K562 (cell line): ENCODE results near the gene ACTR5. TPM values are rescaled to one million over a fixed set of nuclear protein-coding genes. Genes with fewer than 3 reads are reported as not detected.
A peak's percentile ranks its signal among the peaks of the same experiment; 100 is the strongest.

Source experiments
- E2F5 ChIP-seq: sonication (generic); formaldehyde crosslinking; IDR thresholded peaks from 2 replicates; pipeline ENCODE4 v1.8.0; 2022; ENCODE audit warnings: mild to moderate bottlenecking, missing genetic modification reagents
- FOXP1 ChIP-seq: sonication (generic); formaldehyde crosslinking; IDR thresholded peaks from 2 replicates; pipeline ENCODE4 v1.8.0; 2022; ENCODE audit warnings: mild to moderate bottlenecking, missing genetic modification reagents
- FOXP4 ChIP-seq: sonication (generic); formaldehyde crosslinking; IDR thresholded peaks from 2 replicates; pipeline ENCODE4 v1.8.0; 2022; ENCODE audit warnings: mild to moderate bottlenecking, missing genetic modification reagents, borderline replicate concordance
- HDAC3 ChIP-seq: fragments of 450-650 bp; IDR thresholded peaks from 2 replicates; pipeline ENCODE4 v1.6.1; 2018; ENCODE audit warnings: borderline replicate concordance, mild to moderate bottlenecking, moderate library complexity; ENCODE audit not compliant: partially characterized antibody
- JUNB ChIP-seq: fragments of 450-650 bp; formaldehyde crosslinking; conservative IDR thresholded peaks from 2 replicates; pipeline ENCODE4 v1.4.0; 2020; ENCODE audit warnings: mild to moderate bottlenecking
- MAZ ChIP-seq, 2 experiments: fragments of 450-650 bp in 1 of 2; sonication (generic) in 1 of 2; formaldehyde crosslinking; IDR thresholded peaks in 1 of 2; conservative IDR thresholded peaks in 1 of 2; 2 replicates each; pipeline versions ENCODE4 v1.4.0 to v1.5.0; 2020; ENCODE audit warnings: mild to moderate bottlenecking in 1 of 2, missing genetic modification reagents in 1 of 2
- MCM2 ChIP-seq: fragments of 450-650 bp; IDR thresholded peaks from 2 replicates; pipeline ENCODE4 v1.6.1; 2017; ENCODE audit warnings: low read depth, mild to moderate bottlenecking
- MTA3 ChIP-seq: fragments of 450-650 bp; formaldehyde crosslinking; IDR thresholded peaks from 2 replicates; pipeline ENCODE4 v1.6.1; 2017; ENCODE audit warnings: mild to moderate bottlenecking, borderline replicate concordance
- OTX1 ChIP-seq: fragments of 450-650 bp; formaldehyde crosslinking; IDR thresholded peaks from 2 replicates; pipeline ENCODE4 v1.4.0; 2022; ENCODE audit warnings: mild to moderate bottlenecking
- TOE1 ChIP-seq, 2 experiments: fragments of 450-650 bp in 1 of 2; sonication (generic) in 1 of 2; formaldehyde crosslinking in 1 of 2; IDR thresholded peaks; 2 replicates each; pipeline versions ENCODE4 v1.7.1 to v1.8.0; 2016 to 2022; ENCODE audit warnings: borderline replicate concordance in 2 of 2, mild to moderate bottlenecking in 2 of 2, antibody characterized with exemption in 1 of 2, inconsistent platforms in 1 of 2, low read depth in 1 of 2, missing genetic modification reagents in 1 of 2, moderate library complexity in 1 of 2
- U2AF2 ChIP-seq: fragments of 200-400 bp; formaldehyde crosslinking; optimal IDR thresholded peaks from 2 replicates; pipeline ENCODE3; 2017; ENCODE audit warnings: low read depth, mild to moderate bottlenecking, low read length
- USF1 ChIP-seq: sonication (generic); formaldehyde crosslinking; IDR thresholded peaks from 2 replicates; pipeline ENCODE4 v1.9.0; 2022; ENCODE audit warnings: mild to moderate bottlenecking, missing genetic modification reagents
- ZBTB49 ChIP-seq: sonication (generic); formaldehyde crosslinking; IDR thresholded peaks from 2 replicates; pipeline ENCODE4 v1.8.0; 2022; ENCODE audit warnings: missing genetic modification reagents, mild to moderate bottlenecking, borderline replicate concordance
- ZC3H11A ChIP-seq: IDR thresholded peaks from 2 replicates; pipeline ENCODE4 v1.6.1; 2012; ENCODE audit warnings: low read depth, low read length, improper control_type of control experiment
- ZNF398 ChIP-seq: fragments of 250-450 bp; sonication (Bioruptor Pico); IDR thresholded peaks from 2 replicates; pipeline ENCODE4 v1.8.0; 2021; ENCODE audit warnings: moderate library complexity, mild to moderate bottlenecking, inconsistent platforms
- ZNF695 ChIP-seq: fragments of 450-650 bp; formaldehyde crosslinking; IDR thresholded peaks from 2 replicates; pipeline ENCODE4 v1.4.0; 2020; ENCODE audit warnings: mild to moderate bottlenecking, moderate library complexity
- ZNF707 ChIP-seq: fragments of 250-450 bp; sonication (Bioruptor Pico); conservative IDR thresholded peaks from 2 replicates; pipeline ENCODE4 v1.8.0; 2022; ENCODE audit warnings: inconsistent platforms, mild to moderate bottlenecking, moderate library complexity
- ZNF76 ChIP-seq: fragments of 250-450 bp; sonication (Bioruptor Pico); IDR thresholded peaks from 2 replicates; pipeline ENCODE4 v1.4.0; 2020; ENCODE audit warnings: mild to moderate bottlenecking, moderate library complexity, borderline replicate concordance
- polyA plus RNA-seq, 8 experiments: library from polyadenylated mRNA; depleted of rRNA in 4 of 8; stranded (reverse) in 5 of 8; unstranded in 3 of 8; fragments of >200 nt; fragmentation: Nextera tagmentation in 2 of 8; fragmentation: Illumina TruSeq in 1 of 8; extraction: Ambion mirVana in 2 of 8; extraction: Trizol in 1 of 8; gene quantifications; 2 replicates each; pipeline versions ENCODE4 v1.2.1 to v1.2.3, GENCODE V29; 2011 to 2014; ENCODE audit warnings: inconsistent platforms in 1 of 8, missing spikeins in 1 of 8
- total RNA-seq, 7 experiments: library from RNA; depleted of rRNA in 6 of 7; stranded (reverse); fragments of >200 nt in 6 of 7; fragmentation: Illumina TruSeq in 2 of 7; extraction: Trizol in 2 of 7; gene quantifications; 2 replicates each; pipeline versions ENCODE4 v1.2.1 to v1.2.3, GENCODE V29; 2011 to 2021; ENCODE audit warnings: low replicate concordance in 1 of 7

Gene ACTR5
- total and polyA plus RNA-seq, 9 of the 15 experiments (the other 6 are each of a cell fraction or from before 2014, with no cell fraction given): 0.93 to 18.8 (median 12.9) TPM

- TF ChIP-seq ZNF398 (CRISPR knock-in tag) (no peak), ZNF76 (no peak), E2F5 (CRISPR knock-in tag) (0 out of 2 replicates have a peak, but pooled peaks have one; percentile 41), ZC3H11A (no peak), FOXP4 (no peak), MCM2 (no peak), U2AF2 (no peak), ZBTB49 (CRISPR knock-in tag) (no peak), MAZ (CRISPR knock-in tag; conservative IDR thresholded peaks at IDR 0.05 in 1 of 2, IDR thresholded peaks at IDR 0.05 in 1 of 2) (peak; percentile 82 to 90), HDAC3 (no peak), USF1 (CRISPR knock-in tag) (peak; percentile 37; the same call in 1 of the 2 replicates), ZNF707 (CRISPR knock-in tag) (no peak), ZNF695 (CRISPR knock-in tag) (no peak), FOXP1 (CRISPR knock-in tag) (peak; percentile 84; the same call in 1 of the 2 replicates), MTA3 (peak; percentile 70; the same call in 1 of the 2 replicates), OTX1 (no peak), TOE1 (IDR thresholded peaks at IDR 0.05; ENCODE audit: borderline replicate concordance) (no peak), TOE1 (CRISPR knock-in tag; IDR thresholded peaks at IDR 0.05; ENCODE audit: borderline replicate concordance, low read depth) (no peak), JUNB (CRISPR knock-in tag) (no peak)
Measured at GRCh38 chr20:38748097-38748860, at the start of gene ACTR5 (continued).
